ENCODE results near the gene GOT2. TPM values are rescaled to one million over a fixed set of nuclear protein-coding genes. Genes with fewer than 3 reads are reported as not detected.

Gene GOT2
- total RNA-seq, 1 donor from 2014 or later: 57.5 TPM

- Histone ChIP-seq H3K4me3 (no peak overlapping the region), H3K36me3 (peaks cover 0 to 69% of the 10 kb centered on the region in 2 donors), H3K27ac (no peak overlapping the region), H3K4me1 (no peaks in the 10 kb centered on the region), H3K27me3 (no peaks in the 10 kb centered on the region), H3K9me3 (no peaks in the 10 kb centered on the region)
- no peak for TF ChIP-seq CTCF (IDR thresholded peaks at IDR 0.05)
- no peak for TF ChIP-seq POLR2AphosphoS5 (IDR thresholded peaks at IDR 0.05; ENCODE audit: insufficient read depth in 1 of 2, low read depth in 1 of 2)
- TF ChIP-seq POLR2A (IDR thresholded peaks at IDR 0.05): no peak
- intact Hi-C loops (cut with DNase I): no loop called here
- DNase-seq (ENCODE audit: extremely low spot score in 2 of 2): no peak
Measured at GRCh38 chr16:58717994-58718393, 16.1 kb downstream of the GOT2 start.

- intact Hi-C loops (cut with DNase I): no loop called here
- no peak for DNase-seq (ENCODE audit: extremely low spot score in 2 of 2)
- Histone ChIP-seq H3K27me3 (no peaks in the 10 kb centered on the region), H3K4me1 (no peaks in the 10 kb centered on the region), H3K36me3 (peaks cover 0 to 63% of the 10 kb centered on the region in 2 donors), H3K4me3 (no peak overlapping the region), H3K27ac (no peak overlapping the region), H3K9me3 (no peaks in the 10 kb centered on the region)
- TF ChIP-seq POLR2AphosphoS5 (IDR thresholded peaks at IDR 0.05; ENCODE audit: insufficient read depth in 1 of 2, low read depth in 1 of 2): no peak
- TF ChIP-seq POLR2A (IDR thresholded peaks at IDR 0.05): no peak
- no peak for TF ChIP-seq CTCF (IDR thresholded peaks at IDR 0.05)
Measured at GRCh38 chr16:58716468-58716867, 17.6 kb downstream of the GOT2 start.

GRCh38 chr16:58713742-58714141 is 20.4 kb downstream of the GOT2 start:
- DNase-seq (ENCODE audit: extremely low spot score in 2 of 2): no peak
- H3K36me3 ChIP-seq: peaks cover 0 to 64% of the 10 kb centered on the region in 2 donors
- H3K27me3 ChIP-seq: no peaks in the 10 kb centered on the region
- no peaks in the 10 kb centered on the region for H3K9me3 ChIP-seq
- H3K4me1 ChIP-seq: no peaks in the 10 kb centered on the region
- no peak overlapping the region for H3K27ac ChIP-seq
- intact Hi-C loops (cut with DNase I): loop anchor here (2.0 kb wide), 1 partner anchor 43 kb away; no protein-coding TSS in a partner anchor
- H3K4me3 ChIP-seq: no peak overlapping the region
- TF ChIP-seq CTCF (IDR thresholded peaks at IDR 0.05): no peak
- TF ChIP-seq POLR2A (IDR thresholded peaks at IDR 0.05): no peak
- no peak for TF ChIP-seq POLR2AphosphoS5 (IDR thresholded peaks at IDR 0.05; ENCODE audit: insufficient read depth in 1 of 2, low read depth in 1 of 2)

GRCh38 chr16:58709333-58709732 is 24.8 kb downstream of the GOT2 start:
- peaks cover 0 to 54% of the 10 kb centered on the region in 2 donors for H3K36me3 ChIP-seq
- no peaks in the 10 kb centered on the region for H3K27me3 ChIP-seq
- no peaks in the 10 kb centered on the region for H3K9me3 ChIP-seq
- H3K4me3 ChIP-seq: no peak overlapping the region
- TF ChIP-seq CTCF (IDR thresholded peaks at IDR 0.05): no peak
- TF ChIP-seq POLR2AphosphoS5 (IDR thresholded peaks at IDR 0.05; ENCODE audit: insufficient read depth in 1 of 2, low read depth in 1 of 2): no peak
- TF ChIP-seq POLR2A (IDR thresholded peaks at IDR 0.05): no peak
- intact Hi-C loops (cut with DNase I): no loop called here
- H3K27ac ChIP-seq: no peak overlapping the region
- DNase-seq (ENCODE audit: extremely low spot score in 2 of 2): no peak
- H3K4me1 ChIP-seq: no peaks in the 10 kb centered on the region

GRCh38 chr16:58699151-58699550 is 35.0 kb downstream of the GOT2 start:
- H3K9me3 ChIP-seq: no peaks in the 10 kb centered on the region
- intact Hi-C loops (cut with DNase I): no loop called here
- no peaks in the 10 kb centered on the region for H3K4me1 ChIP-seq
- no peak for DNase-seq (ENCODE audit: extremely low spot score in 2 of 2)
- H3K4me3 ChIP-seq: no peak overlapping the region
- H3K27me3 ChIP-seq: no peaks in the 10 kb centered on the region
- TF ChIP-seq POLR2A (IDR thresholded peaks at IDR 0.05) (no peak), POLR2AphosphoS5 (IDR thresholded peaks at IDR 0.05; ENCODE audit: insufficient read depth in 1 of 2, low read depth in 1 of 2) (no peak), CTCF (IDR thresholded peaks at IDR 0.05) (no peak)
- no peak overlapping the region for H3K27ac ChIP-seq
- no peaks in the 10 kb centered on the region for H3K36me3 ChIP-seq

Data from vagina (tissue), 2 donors.